Caki2 (cell line): ENCODE data around the gene ZNF76. TPM values are rescaled to one million over a fixed set of nuclear protein-coding genes. Genes with fewer than 3 reads are reported as not detected.

Source experiments
- DNase-seq: peaks from one replicate; pipeline ENCODE4 v3.0.0-alpha.2; 2015; ENCODE audit warnings: low read depth
- in situ Hi-C: cut with HindIII; loops from 2 replicates; pipeline ENCODE4 v1.10.0; 2016; ENCODE audit warnings: low sequenced_read_pairs, low pct_unique_long_range_greater_than_20kb, mixed read lengths
- total RNA-seq: library from RNA; depleted of rRNA; stranded (reverse); fragments of >200 nt; shearing (Covaris generic); gene quantifications from 2 replicates; pipeline ENCODE4 v1.2.3, GENCODE V29; 2014; ENCODE audit warnings: low replicate concordance

Gene ZNF76
- total RNA-seq, 1 experiment from 2014 or later: 18.3 TPM

DNA sequence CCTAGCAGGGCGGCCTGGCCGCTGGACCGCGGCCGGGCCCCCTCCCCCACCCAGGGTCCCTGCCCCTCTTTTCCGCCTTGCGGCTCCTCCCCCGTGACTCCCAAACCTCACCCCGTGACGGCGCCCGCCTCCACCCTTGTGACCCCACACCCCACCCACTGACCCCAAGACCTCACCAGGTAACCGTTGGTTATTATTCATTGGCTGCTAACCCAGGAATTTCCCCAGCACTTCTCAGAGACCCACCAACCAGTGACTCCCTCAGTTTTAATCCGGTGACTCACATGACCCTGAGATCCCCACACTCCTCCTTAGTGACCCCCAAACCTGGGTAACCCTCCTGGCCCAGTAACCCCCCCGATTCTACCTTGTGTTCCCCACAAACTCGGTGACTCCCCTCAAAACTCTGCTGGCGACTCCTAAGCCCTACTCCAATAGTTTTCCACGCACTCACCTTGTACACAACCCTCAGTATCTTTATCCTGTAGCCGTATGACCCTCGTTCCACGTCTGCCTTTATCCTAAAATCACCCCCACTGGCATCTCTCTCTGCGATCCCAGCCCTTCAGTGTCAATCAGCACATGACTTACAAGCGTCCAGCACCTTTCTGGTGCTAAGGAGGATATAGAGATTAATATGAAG, 534 bp downstream of the ZNF76 start:
- in situ Hi-C loops: no loop called here
- no peak for DNase-seq

GRCh38 chr6:35260591-35261570, 1.3 kb downstream of the ZNF76 start:
- in situ Hi-C loops: no loop called here
- DNase-seq: no peak

- no peak for DNase-seq
- in situ Hi-C loops: no loop called here
These were observed 3.1 kb downstream of the ZNF76 start for GRCh38 chr6:35262596-35262995.

DNA sequence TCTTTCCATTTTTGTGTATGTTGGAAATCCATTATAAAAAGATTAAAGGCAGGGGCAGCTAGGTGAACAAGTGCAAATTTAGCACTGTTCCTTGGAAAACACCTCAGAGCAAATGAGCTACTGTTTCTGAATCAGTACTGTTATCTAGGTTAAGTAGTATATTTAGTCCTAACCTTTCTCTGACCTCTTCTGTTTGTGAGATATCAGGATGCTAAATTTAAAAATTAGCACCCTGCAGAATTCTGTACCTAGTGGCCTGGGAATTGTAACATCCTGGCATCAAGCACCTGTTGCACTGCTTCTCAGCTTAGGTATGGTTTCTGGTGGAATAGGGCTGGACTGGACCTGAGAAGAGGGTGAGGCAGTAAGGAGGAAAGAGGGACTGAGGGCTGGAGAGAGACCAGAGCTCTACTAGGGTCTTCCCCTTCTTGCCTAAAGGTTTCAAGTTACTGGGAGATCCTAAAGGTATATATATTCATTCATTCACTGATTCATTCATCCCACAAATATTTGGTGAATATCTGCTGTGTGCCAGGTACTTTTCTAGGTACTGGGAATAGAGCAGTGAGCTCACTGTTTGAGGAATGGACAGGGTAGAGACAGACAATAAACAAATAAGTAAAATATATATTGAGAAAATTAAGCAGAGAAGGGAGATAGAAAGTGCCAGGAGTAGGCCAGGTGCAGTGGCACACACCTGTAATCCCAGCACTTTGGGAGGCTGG, 5.2 kb downstream of the ZNF76 start:
- in situ Hi-C loops: no loop called here
- no peak for DNase-seq

DNA sequence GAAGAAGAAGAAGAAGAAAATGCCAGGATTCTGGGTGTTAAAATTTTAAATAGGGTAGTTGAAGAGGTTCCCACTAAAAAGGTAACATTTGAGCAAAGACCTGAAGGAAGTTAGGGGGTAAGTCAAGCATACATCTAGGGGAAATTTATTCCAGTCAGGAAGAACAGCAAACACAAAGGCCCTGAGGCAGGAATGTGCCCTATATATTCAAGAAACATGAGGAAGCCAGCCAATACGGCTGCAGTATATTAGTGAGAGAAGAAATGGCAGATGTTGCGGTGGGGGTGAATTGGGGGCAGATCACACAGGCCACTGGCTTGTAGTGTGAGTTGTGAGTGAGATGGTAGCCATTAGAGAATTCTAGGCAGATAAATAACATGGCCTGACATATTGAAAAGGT, 6.0 kb downstream of the ZNF76 start:
- DNase-seq: no peak
- in situ Hi-C loops: no loop called here

- in situ Hi-C loops: no loop called here
- no peak for DNase-seq
These were observed 7.9 kb downstream of the ZNF76 start for GRCh38 chr6:35267446-35267845.

- in situ Hi-C loops: no loop called here
- no peak for DNase-seq
These were observed 8.4 kb downstream of the ZNF76 start for GRCh38 chr6:35267897-35268296.

DNA sequence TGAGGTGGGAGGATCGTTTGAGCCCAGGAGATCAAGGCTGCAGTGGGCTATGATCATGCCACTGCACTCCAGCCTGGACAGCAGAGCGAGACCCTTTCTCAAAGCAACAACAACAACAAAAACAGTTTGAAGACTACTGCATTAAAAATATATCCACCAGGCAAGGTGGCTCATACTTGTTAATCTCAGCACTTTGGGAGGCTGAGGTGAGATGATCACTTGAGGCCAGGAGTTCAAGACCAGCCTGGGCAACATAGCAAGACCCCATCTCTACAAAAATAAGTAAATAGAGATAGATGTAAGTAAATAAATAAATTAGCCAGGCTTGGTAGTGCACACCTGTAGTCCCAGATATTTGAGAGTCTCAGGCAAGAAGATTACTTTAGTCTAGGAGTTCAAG, 12.5 kb downstream of the ZNF76 start:
- in situ Hi-C loops: no loop called here
- DNase-seq: no peak

DNA sequence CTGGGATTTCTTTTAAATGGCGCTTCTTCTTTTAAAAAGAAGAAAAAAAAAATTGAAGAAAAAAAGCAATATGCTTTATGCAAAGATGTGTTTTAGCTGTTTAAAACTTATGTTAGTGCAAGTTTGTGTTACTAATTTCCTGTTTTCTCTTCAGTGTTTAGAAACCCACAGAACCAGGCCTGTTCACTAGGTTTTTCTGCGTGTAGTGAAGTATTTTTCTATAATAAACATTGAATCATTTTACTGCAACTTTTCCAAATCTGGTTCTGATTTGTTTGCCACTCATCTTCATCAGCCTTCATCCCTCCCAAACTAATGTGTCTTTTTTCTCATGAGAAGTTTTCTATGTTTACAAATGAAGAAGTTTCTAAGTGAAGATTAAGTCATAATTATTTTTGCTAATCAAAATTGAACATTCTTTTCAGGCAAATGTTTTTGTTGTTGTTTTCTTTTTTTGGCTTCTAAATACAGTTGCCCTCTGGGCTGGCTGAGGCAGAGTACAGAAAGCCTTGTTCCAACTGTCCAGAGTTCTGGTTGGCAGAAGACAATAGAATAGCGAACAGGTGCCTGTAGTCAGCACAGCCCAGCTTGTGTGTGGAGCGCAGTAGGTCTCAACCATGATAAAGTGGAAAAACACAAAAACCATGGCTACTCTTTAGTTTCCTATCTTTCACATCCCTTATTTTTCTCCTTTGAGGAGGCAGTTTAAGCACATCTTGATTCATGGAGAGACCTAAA, 14.5 kb downstream of the ZNF76 start:
- in situ Hi-C loops: no loop called here
- DNase-seq: no peak

- in situ Hi-C loops: no loop called here
- DNase-seq: no peak
These were observed 16.3 kb downstream of the ZNF76 start for GRCh38 chr6:35275744-35276260.

GRCh38 chr6:35278708-35279107, 19.2 kb downstream of the ZNF76 start:
- in situ Hi-C loops: no loop called here
- DNase-seq: no peak

- in situ Hi-C loops: no loop called here
- peak; percentile 64 for DNase-seq
These were observed 21.4 kb downstream of the ZNF76 start for GRCh38 chr6:35280903-35281302.

GRCh38 chr6:35282472-35282871, 22.9 kb downstream of the ZNF76 start:
- in situ Hi-C loops: no loop called here
- DNase-seq: no peak

DNA sequence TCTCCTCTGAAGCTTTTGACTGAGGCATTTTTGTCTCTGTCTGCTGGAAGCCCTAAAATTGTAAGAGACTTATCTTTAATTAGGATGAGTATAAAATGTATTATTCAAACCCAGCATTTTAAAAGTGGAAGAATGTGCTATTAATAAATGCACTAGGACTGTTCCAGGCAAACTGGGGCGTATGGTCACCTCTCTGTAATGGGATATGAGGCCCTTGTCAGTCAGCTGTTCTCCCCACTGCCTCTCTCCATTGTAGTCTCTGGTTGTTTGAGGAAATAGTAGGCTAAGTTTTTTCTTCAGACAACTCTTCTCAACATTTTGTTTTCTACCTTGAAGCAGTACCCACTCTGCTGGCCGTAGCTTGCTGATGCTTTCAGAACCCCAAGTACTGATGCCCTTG, 23.8 kb downstream of the ZNF76 start:
- no peak for DNase-seq
- in situ Hi-C loops: no loop called here

DNA sequence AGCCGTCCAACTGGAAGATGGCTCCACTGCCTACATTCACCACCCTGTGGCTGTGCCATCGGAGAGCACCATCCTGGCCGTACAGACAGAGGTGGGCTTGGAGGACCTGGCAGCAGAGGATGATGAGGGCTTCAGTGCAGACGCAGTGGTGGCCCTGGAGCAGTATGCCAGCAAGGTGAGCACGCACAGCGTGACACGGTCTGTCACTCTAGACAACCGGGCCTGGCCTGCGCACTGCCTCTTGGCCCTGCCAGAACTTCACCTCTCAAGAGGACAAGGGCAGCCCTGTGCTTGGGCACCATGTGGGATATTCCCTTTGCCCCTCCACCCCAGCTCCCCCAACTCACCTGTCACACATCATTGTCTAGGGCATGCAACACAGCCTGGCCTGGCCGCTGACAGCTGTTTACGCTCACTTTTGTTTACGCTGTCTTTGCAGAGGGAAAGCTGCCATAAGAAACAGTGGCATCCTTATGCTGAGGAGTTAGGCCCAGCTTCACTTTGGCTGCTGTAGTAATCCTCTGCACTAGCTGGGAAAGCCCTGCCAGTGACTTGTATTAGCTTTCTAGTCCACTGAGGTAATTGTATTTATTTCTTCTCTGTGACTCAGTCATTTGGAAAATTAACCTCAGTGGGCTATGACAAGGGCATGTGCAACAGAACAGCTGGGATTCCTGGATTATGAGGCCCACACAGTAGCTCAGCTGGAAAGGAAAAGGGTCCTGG, 28.3 kb downstream of the ZNF76 start:
- no peak for DNase-seq
- in situ Hi-C loops: no loop called here

DNA sequence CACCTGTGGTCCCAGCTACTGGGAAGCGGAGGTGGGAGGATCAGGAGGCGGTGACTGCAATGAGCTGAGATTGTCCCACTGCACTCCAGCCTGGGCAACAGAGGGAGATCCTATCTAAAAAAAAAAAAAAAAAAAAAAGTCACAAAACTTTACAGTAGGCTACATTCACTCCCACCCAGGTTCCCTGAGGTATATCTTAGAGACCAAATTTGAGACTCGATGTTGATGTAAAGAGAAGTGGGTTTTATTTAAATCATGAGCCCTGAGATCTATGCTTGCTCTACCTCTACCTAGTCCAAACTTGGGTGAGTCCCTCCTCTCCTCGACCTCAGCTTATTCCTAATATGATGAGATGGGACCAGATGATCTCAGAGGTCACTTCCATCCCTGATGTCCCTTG, 29.3 kb downstream of the ZNF76 start:
- in situ Hi-C loops: no loop called here
- DNase-seq: no peak

- DNase-seq: no peak
- in situ Hi-C loops: no loop called here
These were observed 32.0 kb downstream of the ZNF76 start for GRCh38 chr6:35291491-35291890.

DNA sequence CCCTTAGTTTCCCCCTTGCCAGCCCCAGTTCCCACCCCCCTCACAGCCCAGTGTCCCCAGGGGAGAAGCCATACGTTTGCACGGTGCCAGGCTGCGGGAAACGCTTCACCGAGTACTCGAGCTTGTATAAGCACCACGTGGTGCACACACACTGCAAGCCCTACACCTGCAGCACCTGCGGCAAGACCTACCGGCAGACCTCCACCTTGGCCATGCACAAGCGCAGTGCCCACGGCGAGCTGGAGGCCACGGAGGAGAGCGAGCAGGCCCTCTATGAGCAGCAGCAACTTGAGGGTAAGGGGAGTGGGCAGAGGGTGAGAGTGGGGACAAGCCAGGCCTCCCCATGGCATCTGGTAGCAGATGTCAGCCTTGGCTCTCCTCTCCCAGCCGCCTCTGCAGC, 33.0 kb downstream of the ZNF76 start:
- DNase-seq: no peak
- in situ Hi-C loops: no loop called here
